Stomach (tissue), 9 donors: ENCODE data around the gene AK9. TPM values are rescaled to one million over a fixed set of nuclear protein-coding genes. Genes with fewer than 3 reads are reported as not detected.
A peak's percentile ranks its signal among the peaks of the same experiment; 100 is the strongest.

ENCODE experiments used
- DNase-seq, 2 donors: peaks; one replicate each; pipeline versions ENCODE4 v3.0.0 to v3.0.0-alpha.2; 2013 to 2019
- H3K27ac ChIP-seq, 5 donors: fragments of 200-600 bp in 4 of 5; sonication (generic) in 4 of 5; one replicate each; pipeline ENCODE4 v1.5.1; 2013 to 2019; ENCODE audit warnings: mild to moderate bottlenecking in 1 of 5, moderate library complexity in 1 of 5
- H3K27me3 ChIP-seq, 3 donors: fragments of 200-600 bp; sonication (generic); one replicate each; pipeline ENCODE4 v1.5.1; 2017 to 2019; ENCODE audit warnings: mixed run types in 1 of 3
- H3K36me3 ChIP-seq, 4 donors: fragments of 200-600 bp; sonication (generic); 1 replicate in 3 of 4; 2 replicates in 1 of 4; pipeline ENCODE4 v1.5.1; 2016 to 2019
- H3K4me1 ChIP-seq, 4 donors: fragments of 200-600 bp; sonication (generic); one replicate each; pipeline ENCODE4 v1.5.1; 2016 to 2019
- H3K4me3 ChIP-seq, 4 donors: fragments of 200-600 bp; sonication (generic) in 3 of 4; one replicate each; pipeline ENCODE4 v1.5.1; 2016 to 2019; ENCODE audit warnings: mild to moderate bottlenecking in 1 of 4
- H3K9me3 ChIP-seq, 4 donors: fragments of 200-600 bp; sonication (generic); one replicate each; pipeline ENCODE4 v1.5.1; 2016 to 2019
- CTCF ChIP-seq, 7 experiments: fragments of 450-650 bp in 4 of 7; fragments of 200-600 bp in 3 of 7; sonication (generic) in 3 of 7; IDR thresholded peaks; one replicate each; pipeline ENCODE4 v1.5.1; 2016 to 2019; ENCODE audit warnings: antibody characterized with exemption in 7 of 7, control low read depth in 2 of 7, mild to moderate bottlenecking in 1 of 7
- EP300 ChIP-seq: sonication (generic); formaldehyde crosslinking; IDR thresholded peaks from one replicate; pipeline ENCODE4 v1.6.1; 2017; ENCODE audit warnings: antibody characterized with exemption
- POLR2A ChIP-seq, 4 donors: fragments of 450-650 bp; IDR thresholded peaks; one replicate each; pipeline ENCODE4 v1.6.1; 2016; ENCODE audit warnings: antibody characterized with exemption in 4 of 4, control low read depth in 2 of 4, mild to moderate bottlenecking in 1 of 4, moderate library complexity in 1 of 4
- POLR2AphosphoS5 ChIP-seq, 3 donors: sonication (generic); formaldehyde crosslinking; IDR thresholded peaks; one replicate each; pipeline ENCODE4 v1.6.1; 2016; ENCODE audit warnings: antibody characterized with exemption in 3 of 3
- WGBS, 5 donors: extraction: QIAGEN DNeasy Blood & Tissue Kit in 3 of 5; methylation state at CpG; one replicate each; pipeline versions ENCODE4 v1.1.5 to v1.1.7; 2013 to 2018; 5-methylcytosine and 5-hydroxymethylcytosine counted together
- intact Hi-C: fragments of 100-400 bp; cut with DNase I; formaldehyde crosslinking; loops from one replicate; pipeline ENCODE4 v1.15.1; 2023; ENCODE audit warnings: low total_unique reads
- polyA plus RNA-seq, 3 donors: library from polyadenylated mRNA; stranded (reverse); fragments of 200-250 nt; gene quantifications; one replicate each; pipeline ENCODE4 v1.2.3, GENCODE V29; 2013
- total RNA-seq, 5 donors: library from RNA; depleted of rRNA; stranded (reverse); fragments of >200 nt; gene quantifications; one replicate each; pipeline versions ENCODE4 v1.1.0 to v1.2.3, GENCODE V29; 2014 to 2016
- donor health status: healthy with polysubstance abuse.
- donor health status: Bipolar disorder and iron deficiency.
- donor health status: healthy.

The AK9 gene
- total and polyA plus RNA-seq, 8 donors: 3.8 to 20.3 (median 9.1) TPM

GRCh38 chr6:109485266-109485935 is 205.6 kb downstream of the AK9 start:
- no peak for DNase-seq
- Histone ChIP-seq H3K9me3 (no peaks in the 10 kb centered on the region), H3K4me1 (peaks cover 19 to 33% (median 25%) of the 10 kb centered on the region in 4 donors), H3K27me3 (no peaks in the 10 kb centered on the region), H3K36me3 (peaks cover 6 to 13% (median 10%) of the 10 kb centered on the region in 4 donors), H3K4me3 (no peak overlapping the region), H3K27ac (no peak overlapping the region)
- intact Hi-C loops: no loop called here
- TF ChIP-seq POLR2A (IDR thresholded peaks at IDR 0.05) (no peak), EP300 (no peak), CTCF (IDR thresholded peaks at IDR 0.05) (no peak), POLR2AphosphoS5 (IDR thresholded peaks at IDR 0.05) (no peak)
- WGBS, 5 donors: 70 to 86% (median 77%) methylated on average over 3 of the region's 3 CpGs

- Histone ChIP-seq H3K36me3 (peaks cover 8 to 14% (median 11%) of the 10 kb centered on the region in 4 donors), H3K27me3 (no peaks in the 10 kb centered on the region), H3K27ac (peak overlapping the region in 4 of 5 donors; percentile 52 to 92 (median 72)), H3K4me3 (peak overlapping the region in 3 of 4 donors; percentile 93 to 99 (median 95)), H3K9me3 (no peaks in the 10 kb centered on the region), H3K4me1 (peaks cover 29 to 46% (median 37%) of the 10 kb centered on the region in 4 donors)
- WGBS, 5 donors: 37 to 59% (median 48%) methylated on average over 3 of the region's 3 CpGs
- peak in 1 of 2 donors; percentile 47 for DNase-seq
- no peak for TF ChIP-seq POLR2AphosphoS5 (IDR thresholded peaks at IDR 0.05)
- TF ChIP-seq CTCF (IDR thresholded peaks at IDR 0.05): no peak
- TF ChIP-seq EP300: no peak
- intact Hi-C loops: no loop called here
Measured at GRCh38 chr6:109484122-109484521, 206.9 kb downstream of the AK9 start.

- peak overlapping the region; percentile 54 to 92 (median 65) for H3K27ac ChIP-seq
- no peaks in the 10 kb centered on the region for H3K9me3 ChIP-seq
Measured at GRCh38 chr6:109483735-109484057, 207.3 kb downstream of the AK9 start.

More at GRCh38 chr6:109483735-109484057, 207.3 kb downstream of the AK9 start:
- peaks cover 8 to 14% (median 11%) of the 10 kb centered on the region in 4 donors for H3K36me3 ChIP-seq
- WGBS, 5 donors: 1 to 2% (median 1%) methylated on average over 6 of the region's 6 CpGs
- peak overlapping the region; percentile 93 to 99 (median 96) for H3K4me3 ChIP-seq
- H3K4me1 ChIP-seq: peaks cover 33 to 50% (median 40%) of the 10 kb centered on the region in 4 donors
- TF ChIP-seq POLR2AphosphoS5 (IDR thresholded peaks at IDR 0.05) (no peak), POLR2A (IDR thresholded peaks at IDR 0.05) (no peak), EP300 (no peak), CTCF (IDR thresholded peaks at IDR 0.05) (no peak)
- no peak for DNase-seq
- intact Hi-C loops: no loop called here
- no peaks in the 10 kb centered on the region for H3K27me3 ChIP-seq
